ENCODE results near the gene TMEM31.

GRCh38 chrX:103678199-103678993, 32.3 kb upstream of the TMEM31 start:
- TF ChIP-seq, protein P1, sequence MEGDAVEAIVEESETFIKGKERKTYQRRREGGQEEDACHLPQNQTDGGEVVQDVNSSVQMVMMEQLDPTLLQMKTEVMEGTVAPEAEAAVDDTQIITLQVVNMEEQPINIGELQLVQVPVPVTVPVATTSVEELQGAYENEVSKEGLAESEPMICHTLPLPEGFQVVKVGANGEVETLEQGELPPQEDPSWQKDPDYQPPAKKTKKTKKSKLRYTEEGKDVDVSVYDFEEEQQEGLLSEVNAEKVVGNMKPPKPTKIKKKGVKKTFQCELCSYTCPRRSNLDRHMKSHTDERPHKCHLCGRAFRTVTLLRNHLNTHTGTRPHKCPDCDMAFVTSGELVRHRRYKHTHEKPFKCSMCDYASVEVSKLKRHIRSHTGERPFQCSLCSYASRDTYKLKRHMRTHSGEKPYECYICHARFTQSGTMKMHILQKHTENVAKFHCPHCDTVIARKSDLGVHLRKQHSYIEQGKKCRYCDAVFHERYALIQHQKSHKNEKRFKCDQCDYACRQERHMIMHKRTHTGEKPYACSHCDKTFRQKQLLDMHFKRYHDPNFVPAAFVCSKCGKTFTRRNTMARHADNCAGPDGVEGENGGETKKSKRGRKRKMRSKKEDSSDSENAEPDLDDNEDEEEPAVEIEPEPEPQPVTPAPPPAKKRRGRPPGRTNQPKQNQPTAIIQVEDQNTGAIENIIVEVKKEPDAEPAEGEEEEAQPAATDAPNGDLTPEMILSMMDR (IDR thresholded peaks at IDR 0.05; ENCODE audit: borderline replicate concordance, extremely low read depth, low read length, poor library complexity, severe bottlenecking), result no peak
- no peak for TF ChIP-seq EZH2 (IDR thresholded peaks at IDR 0.05; ENCODE audit: borderline replicate concordance, low read depth, low read length, severe bottlenecking)
